ENCODE data around the gene MRPL20. TPM values are rescaled to one million over a fixed set of nuclear protein-coding genes. Genes with fewer than 3 reads are reported as not detected.

The MRPL20 gene
- total RNA-seq, 4 donors from 2014 or later: 123 to 199 (median 160) TPM

DNA sequence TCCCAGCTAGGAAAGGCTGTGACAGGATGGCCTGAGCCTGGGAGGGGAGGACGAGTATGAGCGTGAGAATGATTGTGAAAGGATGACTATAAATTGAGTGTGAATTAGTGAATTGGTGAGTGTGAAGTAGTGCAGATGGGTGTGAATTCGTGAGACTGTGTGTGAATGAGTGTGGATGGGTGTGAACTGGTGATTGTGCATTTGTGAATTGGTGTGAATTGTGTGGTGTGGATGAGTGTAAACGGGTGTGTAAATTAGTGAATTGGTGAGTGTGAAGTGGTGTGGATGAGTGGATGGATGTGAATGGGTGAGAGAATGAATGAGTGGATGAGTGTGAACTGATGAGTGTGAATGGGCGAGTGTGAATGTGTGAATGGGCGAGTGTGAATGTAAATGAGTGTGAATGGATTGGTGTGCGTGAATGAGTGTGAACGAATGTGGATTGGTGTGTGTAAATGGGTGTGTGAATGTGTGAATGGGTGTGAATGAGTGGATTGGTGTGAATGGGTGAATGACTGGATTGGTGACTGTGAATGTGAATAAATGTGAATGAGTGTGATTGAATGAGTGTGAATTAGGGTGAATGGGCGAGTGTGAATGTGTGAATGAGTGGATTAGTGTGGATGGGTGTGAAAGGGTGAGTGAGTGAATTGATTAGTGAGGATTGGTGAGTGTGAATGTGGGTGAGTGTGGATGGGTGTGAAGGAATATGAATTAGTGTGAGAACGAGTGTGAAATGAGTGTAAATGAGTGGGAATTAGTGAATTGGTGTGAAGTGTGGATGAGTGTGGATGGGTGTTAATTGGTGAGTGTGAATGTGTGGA, 41.0 kb downstream of the MRPL20 start:
- Histone ChIP-seq H3K36me3 (no peaks in the 10 kb centered on the region), H3K27ac (no peak overlapping the region), H3K4me3 (replicated peaks in 1 of 3) (no peak overlapping the region), H3K9me3 (no peaks in the 10 kb centered on the region), H3K4me1 (peaks cover 0 to 5% of the 10 kb centered on the region in 2 donors), H3K27me3 (no peaks in the 10 kb centered on the region)
- 84% methylated on average over 10 of the region's 10 CpGs for WGBS, 2 donors
- DNase-seq: no peak
- TF ChIP-seq, protein P1, sequence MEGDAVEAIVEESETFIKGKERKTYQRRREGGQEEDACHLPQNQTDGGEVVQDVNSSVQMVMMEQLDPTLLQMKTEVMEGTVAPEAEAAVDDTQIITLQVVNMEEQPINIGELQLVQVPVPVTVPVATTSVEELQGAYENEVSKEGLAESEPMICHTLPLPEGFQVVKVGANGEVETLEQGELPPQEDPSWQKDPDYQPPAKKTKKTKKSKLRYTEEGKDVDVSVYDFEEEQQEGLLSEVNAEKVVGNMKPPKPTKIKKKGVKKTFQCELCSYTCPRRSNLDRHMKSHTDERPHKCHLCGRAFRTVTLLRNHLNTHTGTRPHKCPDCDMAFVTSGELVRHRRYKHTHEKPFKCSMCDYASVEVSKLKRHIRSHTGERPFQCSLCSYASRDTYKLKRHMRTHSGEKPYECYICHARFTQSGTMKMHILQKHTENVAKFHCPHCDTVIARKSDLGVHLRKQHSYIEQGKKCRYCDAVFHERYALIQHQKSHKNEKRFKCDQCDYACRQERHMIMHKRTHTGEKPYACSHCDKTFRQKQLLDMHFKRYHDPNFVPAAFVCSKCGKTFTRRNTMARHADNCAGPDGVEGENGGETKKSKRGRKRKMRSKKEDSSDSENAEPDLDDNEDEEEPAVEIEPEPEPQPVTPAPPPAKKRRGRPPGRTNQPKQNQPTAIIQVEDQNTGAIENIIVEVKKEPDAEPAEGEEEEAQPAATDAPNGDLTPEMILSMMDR (IDR thresholded peaks at IDR 0.05): no peak
- no peak for TF ChIP-seq POLR2A (IDR thresholded peaks at IDR 0.05)
- intact Hi-C loops (cut with DNase I): no loop called here

DNA sequence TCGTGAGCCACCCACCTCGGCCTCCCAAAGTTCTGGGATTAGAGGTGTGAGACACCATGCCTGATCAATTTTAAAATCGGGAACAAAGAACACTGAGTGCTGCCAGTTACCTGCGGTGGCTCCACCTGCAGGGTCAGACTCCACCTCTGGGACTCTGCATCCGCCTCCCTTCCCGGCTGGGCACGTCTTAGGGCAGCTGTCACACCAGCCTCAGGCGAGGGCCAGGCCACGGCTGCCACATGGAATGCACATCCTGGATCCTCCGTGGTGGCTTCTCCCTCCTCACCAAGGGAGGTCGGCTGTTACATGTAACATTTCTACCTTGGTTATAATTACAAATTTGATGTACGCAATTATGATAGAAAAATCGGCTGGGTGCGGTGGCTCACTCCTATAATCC, 42.8 kb downstream of the MRPL20 start:
- H3K4me3 ChIP-seq (replicated peaks in 1 of 3): no peak overlapping the region
- H3K36me3 ChIP-seq: no peaks in the 10 kb centered on the region
- H3K27ac ChIP-seq: no peak overlapping the region
- peaks cover 10 to 23% of the 10 kb centered on the region in 2 donors for H3K4me1 ChIP-seq
- TF ChIP-seq POLR2A (IDR thresholded peaks at IDR 0.05): no peak
- intact Hi-C loops (cut with DNase I): no loop called here
- no peaks in the 10 kb centered on the region for H3K27me3 ChIP-seq
- no peak for DNase-seq
- no peaks in the 10 kb centered on the region for H3K9me3 ChIP-seq
- 81% methylated on average over 12 to 14 of the region's 14 CpGs for WGBS, 2 donors

DNA sequence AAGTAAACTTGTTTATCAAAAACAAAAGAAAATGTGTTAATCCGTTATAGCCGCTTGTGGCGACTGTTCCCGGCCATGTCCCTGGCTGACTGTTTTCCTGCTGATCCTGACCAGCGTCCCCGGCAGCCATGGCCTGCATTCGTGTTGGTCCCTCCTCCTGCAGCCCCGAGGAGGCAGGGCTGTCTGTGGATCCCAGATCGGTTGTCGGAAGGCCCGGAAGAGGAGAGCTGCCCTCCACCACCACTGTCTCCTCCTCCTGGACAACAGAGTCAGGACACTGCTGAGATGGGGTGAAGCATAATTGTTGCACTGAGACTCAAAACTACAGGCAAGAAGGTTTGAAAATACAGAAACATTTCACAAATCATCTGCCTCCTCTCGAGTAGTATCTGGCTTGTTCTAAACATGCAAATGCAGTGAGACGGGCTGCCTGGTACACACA, 45.1 kb downstream of the MRPL20 start:
- Histone ChIP-seq H3K27ac (peak overlapping the region in 1 of 3 donors; percentile 44), H3K9me3 (no peaks in the 10 kb centered on the region), H3K4me1 (peaks cover 28 to 45% of the 10 kb centered on the region in 2 donors), H3K36me3 (no peaks in the 10 kb centered on the region), H3K4me3 (replicated peaks in 1 of 3) (no peak overlapping the region), H3K27me3 (no peaks in the 10 kb centered on the region)
- 28 to 30% methylated on average over 9 to 13 of the region's 13 CpGs for WGBS, 2 donors
- no peak for DNase-seq
- intact Hi-C loops (cut with DNase I): no loop called here
- TF ChIP-seq, protein P1 (IDR thresholded peaks at IDR 0.05): no peak
- no peak for TF ChIP-seq POLR2A (IDR thresholded peaks at IDR 0.05)

DNA sequence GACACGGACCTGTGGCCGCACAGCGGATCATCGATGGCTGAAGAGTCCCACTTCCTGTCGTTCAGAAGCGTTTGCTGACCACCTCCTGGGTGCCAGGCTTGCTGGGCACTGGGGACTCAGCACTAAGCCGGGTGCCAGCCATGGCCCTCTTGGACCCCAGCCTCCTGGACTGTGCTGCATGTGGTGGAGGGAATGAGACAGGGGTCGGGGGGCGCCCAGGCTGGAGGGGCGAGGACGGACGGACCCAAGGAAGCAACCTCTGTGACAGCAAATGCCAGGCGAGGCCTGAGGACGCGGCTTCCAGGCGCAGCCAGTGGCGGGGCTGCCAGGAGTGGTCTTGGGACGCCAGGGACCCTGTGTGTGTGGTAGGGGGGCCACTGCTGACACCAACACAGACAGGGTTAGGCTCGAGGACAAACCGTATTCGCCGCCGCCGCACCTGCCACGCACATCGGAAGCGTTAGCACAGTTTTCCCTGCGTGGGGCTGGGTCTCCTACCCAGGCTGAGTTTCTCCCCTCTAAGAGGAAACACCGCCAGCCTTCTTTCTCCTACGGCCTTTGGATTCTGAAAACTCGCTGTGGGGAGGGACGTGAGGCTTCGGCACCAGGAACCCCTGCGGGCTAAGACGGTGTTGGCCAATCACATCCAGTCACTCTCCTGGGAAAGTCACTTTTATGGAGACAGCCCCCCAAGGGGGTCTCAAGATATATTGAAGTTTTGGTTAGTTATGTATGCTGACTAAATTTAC, 45.7 kb downstream of the MRPL20 start:
- peaks cover 34 to 51% of the 10 kb centered on the region in 2 donors for H3K4me1 ChIP-seq
- no peaks in the 10 kb centered on the region for H3K9me3 ChIP-seq
- TF ChIP-seq, protein P1 (IDR thresholded peaks at IDR 0.05): no peak
- TF ChIP-seq POLR2A (IDR thresholded peaks at IDR 0.05): no peak
- WGBS, 2 donors: 79% methylated on average over 27 of the region's 35 CpGs
- H3K27me3 ChIP-seq: no peaks in the 10 kb centered on the region
- peak overlapping the region in 1 of 3 donors; percentile 44 for H3K27ac ChIP-seq
- DNase-seq: no peak
- intact Hi-C loops (cut with DNase I): no loop called here
- no peak overlapping the region for H3K4me3 ChIP-seq (replicated peaks in 1 of 3)
- H3K36me3 ChIP-seq: no peaks in the 10 kb centered on the region

DNA sequence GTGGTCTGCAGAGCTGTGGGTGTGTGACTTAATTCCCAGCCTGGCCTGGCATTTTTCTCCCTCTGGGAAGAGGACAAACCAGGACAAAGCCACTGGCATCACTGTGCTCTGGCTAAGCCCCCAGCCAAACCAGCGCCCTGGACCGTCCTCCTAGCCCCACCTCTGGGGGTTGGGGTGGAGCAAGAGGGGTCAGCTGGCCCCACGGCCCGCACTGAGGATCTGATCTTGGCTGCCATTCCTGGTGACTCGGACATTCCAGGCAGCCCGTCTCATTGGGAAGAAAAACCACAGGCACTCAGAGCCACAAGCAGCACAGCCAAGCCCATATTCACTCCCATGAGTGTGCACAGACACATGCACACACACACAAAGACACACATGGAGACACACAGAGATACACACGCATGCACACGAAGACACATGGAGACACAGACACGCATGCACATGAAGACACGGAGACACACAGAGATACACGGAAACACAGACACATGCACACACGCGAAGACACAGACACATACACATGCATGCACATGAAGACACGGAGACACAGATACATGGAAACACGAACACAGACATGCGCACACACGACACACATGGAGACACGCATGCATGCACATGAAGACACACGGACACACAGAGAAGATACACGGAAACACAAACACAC, 46.5 kb downstream of the MRPL20 start:
- H3K4me3 ChIP-seq (replicated peaks in 1 of 3): no peak overlapping the region
- WGBS, 2 donors: 71 to 76% methylated on average over 17 to 19 of the region's 20 CpGs
- TF ChIP-seq, protein P1 (IDR thresholded peaks at IDR 0.05): no peak
- TF ChIP-seq POLR2A (IDR thresholded peaks at IDR 0.05): no peak

More for the DNA sequence above, 46.5 kb downstream of the MRPL20 start:
- Histone ChIP-seq H3K27ac (peak overlapping the region in 2 of 3 donors; percentile 86 to 87), H3K9me3 (no peaks in the 10 kb centered on the region), H3K4me1 (peaks cover 40 to 59% of the 10 kb centered on the region in 2 donors), H3K36me3 (no peaks in the 10 kb centered on the region), H3K27me3 (no peaks in the 10 kb centered on the region)
- peak in 1 of 2 donors; percentile 47 for DNase-seq
- intact Hi-C loops (cut with DNase I): no loop called here

Measured in thyroid gland (tissue), 4 donors.